OCI-LY7 (cell line): ENCODE measurements around the gene KRT26. TPM values are rescaled to one million over a fixed set of nuclear protein-coding genes. Genes with fewer than 3 reads are reported as not detected.
A peak's percentile ranks its signal among the peaks of the same experiment; 100 is the strongest.
"Not testable (repeated sequence)": the region's sequence is repeated elsewhere in the genome, so short reads cannot be mapped to it uniquely, and the experiment has no call there.

Source experiments
- BruUV-seq: library from RNA; stranded (reverse); fragments of 400-500 nt; replicated peaks from 2 replicates; lab custom pipeline; 2021; lab: Mats Ljungman, UMichigan
- CTCF ChIA-PET: fragments of 300-600 bp; sonication (Branson Sonifier 250); formaldehyde crosslinking; loops from one replicate; lab custom pipeline; 2022; ENCODE audit warnings: antibody characterized with exemption; ENCODE audit not compliant: unreplicated experiment; lab: Charles Lee
- POLR2A ChIA-PET: fragments of 300-600 bp; sonication (Branson Sonifier 250); formaldehyde crosslinking; loops from one replicate; lab custom pipeline; 2022; ENCODE audit warnings: antibody characterized with exemption; lab: Charles Lee
- DNase-seq: peaks from one replicate; pipeline ENCODE4 v3.0.0-alpha.2; 2015; ENCODE audit warnings: low spot score
- H2AFZ ChIP-seq: fragments of 200-600 bp; sonication (generic), shearing (Covaris generic); 2 replicates; pipeline ENCODE4 v1.6.1; 2014; ENCODE audit warnings: mild to moderate bottlenecking, antibody characterized with exemption, low read length, moderate library complexity
- H3K27ac ChIP-seq: fragments of 200-600 bp; sonication (generic); 2 replicates; pipeline ENCODE4 v1.5.1; 2014; ENCODE audit warnings: mixed run types, low read depth, mild to moderate bottlenecking, moderate library complexity, low read length, inconsistent platforms; ENCODE audit not compliant: poor library complexity, severe bottlenecking
- H3K36me3 ChIP-seq: fragments of 200-600 bp; sonication (generic); 2 replicates; pipeline ENCODE4 v1.6.1; 2014; ENCODE audit warnings: mild to moderate bottlenecking, antibody characterized with exemption, low read length, moderate library complexity, mixed read lengths; ENCODE audit not compliant: insufficient read depth
- H3K4me1 ChIP-seq: fragments of 200-600 bp; sonication (generic); 2 replicates; pipeline ENCODE4 v1.5.1; 2014; ENCODE audit warnings: mild to moderate bottlenecking, low read length; ENCODE audit not compliant: insufficient read depth, poor library complexity, severe bottlenecking
- H3K4me2 ChIP-seq: fragments of 200-600 bp; sonication (generic); 2 replicates; pipeline ENCODE4 v1.6.1; 2014; ENCODE audit warnings: mild to moderate bottlenecking, low read length
- H3K4me3 ChIP-seq: fragments of 200-600 bp; sonication (generic); 2 replicates; pipeline ENCODE4 v1.5.1; 2014; ENCODE audit warnings: mild to moderate bottlenecking, low read depth, low read length; ENCODE audit not compliant: poor library complexity, severe bottlenecking
- H3K79me2 ChIP-seq: fragments of 200-600 bp; sonication (generic); 2 replicates; pipeline ENCODE4 v1.6.1; 2016; ENCODE audit warnings: low read depth, mild to moderate bottlenecking, low read length, moderate library complexity, mixed read lengths; ENCODE audit not compliant: insufficient read depth
- H3K9me2 ChIP-seq: fragments of 200-600 bp; sonication (generic); 2 replicates; pipeline ENCODE4 v1.6.1; 2016; ENCODE audit warnings: mild to moderate bottlenecking, low read length, mixed read lengths; ENCODE audit not compliant: insufficient read depth
- H3K9me3 ChIP-seq: fragments of 200-600 bp; sonication (generic); 2 replicates; pipeline ENCODE4 v1.6.1; 2014; ENCODE audit warnings: mild to moderate bottlenecking, mixed run types, low read length, mixed read lengths
- H4K20me1 ChIP-seq: fragments of 200-600 bp; sonication (generic); 2 replicates; pipeline ENCODE4 v1.6.1; 2014; ENCODE audit warnings: mild to moderate bottlenecking, antibody characterized with exemption, low read length, moderate library complexity, mixed read lengths; ENCODE audit not compliant: insufficient read depth
- CTCF ChIP-seq: fragments of 200-600 bp; sonication (generic); conservative IDR thresholded peaks from 2 replicates; pipeline ENCODE4 v1.5.1; 2014; ENCODE audit warnings: mild to moderate bottlenecking, antibody characterized with exemption, low read length, moderate library complexity, mixed read lengths
- EZH2phosphoT487 ChIP-seq: fragments of 200-600 bp; sonication (generic); IDR thresholded peaks from 2 replicates; pipeline ENCODE4 v1.6.1; 2018; ENCODE audit warnings: low read depth, borderline replicate concordance, mild to moderate bottlenecking, mixed run types, antibody characterized with exemption, low read length, moderate library complexity, mixed read lengths
- intact Hi-C: fragments of 100-400 bp; cut with micrococcal nuclease; formaldehyde crosslinking; loops from one replicate; pipeline ENCODE4 v1.10.0; 2022; ENCODE audit not compliant: unreplicated experiment
- total RNA-seq, 2 experiments: library from RNA; depleted of rRNA in 1 of 2; stranded (reverse); fragments of >200 nt in 1 of 2; shearing (Covaris generic) in 1 of 2; gene quantifications; 2 replicates each; pipeline ENCODE4 v1.2.3, GENCODE V29; 2014 to 2022

Gene KRT26
- total RNA-seq, 2 experiments from 2014 or later: not detected

GRCh38 chr17:40817103-40817682 lies 45.2 kb upstream of the KRT26 start:
- Histone ChIP-seq H3K79me2 (peaks cover 9% of the 10 kb centered on the region; the same call in 1 of the 2 replicates), H3K9me2 (no peaks in the 10 kb centered on the region), H4K20me1 (no peaks in the 10 kb centered on the region), H3K9me3 (no peaks in the 10 kb centered on the region), H3K4me1 (peaks cover 8% of the 10 kb centered on the region), H3K27ac (no peak overlapping the region), H2AFZ (no peak overlapping the region), H3K4me3 (peak overlapping the region; percentile 78), H3K4me2 (peak overlapping the region; percentile 91; the same call in 1 of the 2 replicates), H3K36me3 (peaks cover 16% of the 10 kb centered on the region)
- BruUV-seq: no TSS peak
- ChIA-PET CTCF (no interaction called here), POLR2A (no interaction called here)
- DNase-seq: no peak
- intact Hi-C loops: no loop called here
- TF ChIP-seq EZH2phosphoT487 (no peak), CTCF (no peak)

- no peak for DNase-seq
- H3K4me3 ChIP-seq: no peak overlapping the region
- H3K9me3 ChIP-seq: no peaks in the 10 kb centered on the region
- H3K79me2 ChIP-seq: peaks cover 9% of the 10 kb centered on the region; the same call in 1 of the 2 replicates
- H4K20me1 ChIP-seq: no peaks in the 10 kb centered on the region
- no peak overlapping the region for H2AFZ ChIP-seq
- TF ChIP-seq CTCF: no peak
- intact Hi-C loops: no loop called here
- no peak overlapping the region for H3K27ac ChIP-seq
- H3K36me3 ChIP-seq: peaks cover 16% of the 10 kb centered on the region
- H3K4me1 ChIP-seq: peaks cover 8% of the 10 kb centered on the region
- no peak overlapping the region for H3K4me2 ChIP-seq
- H3K9me2 ChIP-seq: no peaks in the 10 kb centered on the region
- BruUV-seq: no TSS peak
- POLR2A ChIA-PET: no interaction called here
- CTCF ChIA-PET: no interaction called here
Observed at GRCh38 chr17:40816569-40816968, 44.6 kb upstream of the KRT26 start.

GRCh38 chr17:40815381-40815780 lies 43.4 kb upstream of the KRT26 start:
- H3K27ac ChIP-seq: no peak overlapping the region
- ChIA-PET CTCF (no interaction called here), POLR2A (interaction anchor here (1.0 kb wide), 1 partner anchor 8 kb away, joined by 3 read pairs; no protein-coding TSS in a partner anchor)
- peaks cover 9% of the 10 kb centered on the region; the same call in 1 of the 2 replicates for H3K79me2 ChIP-seq
- no peak overlapping the region for H3K4me3 ChIP-seq
- H4K20me1 ChIP-seq: no peaks in the 10 kb centered on the region
- no TSS peak for BruUV-seq
- intact Hi-C loops: no loop called here
- no peak overlapping the region for H3K4me2 ChIP-seq
- H2AFZ ChIP-seq: no peak overlapping the region
- H3K36me3 ChIP-seq: peaks cover 16% of the 10 kb centered on the region
- DNase-seq: no peak
- no peaks in the 10 kb centered on the region for H3K9me3 ChIP-seq
- TF ChIP-seq CTCF (no peak), EZH2phosphoT487 (no peak)
- H3K4me1 ChIP-seq: peaks cover 8% of the 10 kb centered on the region
- no peaks in the 10 kb centered on the region for H3K9me2 ChIP-seq

GRCh38 chr17:40814657-40815056 lies 42.7 kb upstream of the KRT26 start:
- H3K36me3 ChIP-seq: peaks cover 16% of the 10 kb centered on the region
- H3K79me2 ChIP-seq, H3K9me3 ChIP-seq, H3K4me1 ChIP-seq, CTCF ChIA-PET, H3K27ac ChIP-seq, H3K4me3 ChIP-seq, H2AFZ ChIP-seq, H3K4me2 ChIP-seq, BruUV-seq, POLR2A ChIA-PET, H3K9me2 ChIP-seq, DNase-seq, H4K20me1 ChIP-seq, intact Hi-C loops: not testable (repeated sequence)
